Pulmonary artery endothelial cell (primary cell): ENCODE data around the gene CCM2. TPM values are rescaled to one million over a fixed set of nuclear protein-coding genes. Genes with fewer than 3 reads are reported as not detected.
"Not testable (repeated sequence)": the region's sequence is repeated elsewhere in the genome, so short reads cannot be mapped to it uniquely, and the experiment has no call there.

Source experiments
- DNase-seq: peaks from one replicate; pipeline ENCODE4 v3.0.0-alpha.2; 2011; ENCODE audit warnings: low read depth, low spot score
- total RNA-seq: library from RNA; depleted of rRNA; stranded (reverse); fragments of >200 nt; gene quantifications from 2 replicates; pipeline ENCODE4 v1.2.3, GENCODE V29; 2014

Gene CCM2
- total RNA-seq, 1 donor from 2014 or later = 74.8 TPM

GRCh38 chr7:44999245-45000092 is 532 bp upstream of the CCM2 start:
- peak; percentile 96 for DNase-seq

GRCh38 chr7:45001138-45001694 is 1.2 kb downstream of the CCM2 start:
- no peak for DNase-seq

- DNase-seq = no peak
These were observed 1.8 kb downstream of the CCM2 start for GRCh38 chr7:45001826-45002225.

GRCh38 chr7:45003789-45004188 is 3.8 kb downstream of the CCM2 start:
- no peak for DNase-seq

- no peak for DNase-seq
These were observed 7.1 kb downstream of the CCM2 start for GRCh38 chr7:45007106-45007505.

GRCh38 chr7:45007571-45008328 is 7.7 kb downstream of the CCM2 start:
- DNase-seq = no peak

DNA sequence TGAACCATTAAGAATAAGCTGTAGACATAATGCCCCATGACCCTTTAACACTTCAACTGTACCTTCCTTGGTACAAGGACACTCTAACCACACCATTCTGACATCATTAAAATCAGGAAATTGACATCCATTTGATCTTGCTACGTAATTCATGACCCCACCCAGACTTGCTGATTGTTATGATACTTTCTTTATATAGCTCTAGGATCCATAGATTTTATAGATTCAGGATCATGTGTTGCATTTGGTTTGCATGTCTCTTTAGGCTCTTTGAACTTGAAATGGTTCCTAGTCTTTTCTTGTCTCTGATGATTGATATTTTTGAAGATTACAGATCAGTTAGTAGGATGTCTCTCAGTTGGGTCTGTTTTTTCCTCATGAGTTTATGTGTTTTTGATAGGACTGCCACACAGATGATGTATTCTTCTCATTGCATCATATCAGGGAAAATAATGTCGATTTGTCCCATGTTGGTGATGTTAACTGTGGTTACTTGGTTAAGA is 13.5 kb downstream of the CCM2 start:
- no peak for DNase-seq

- DNase-seq = no peak
These were observed 15.3 kb downstream of the CCM2 start for GRCh38 chr7:45015313-45015712.

GRCh38 chr7:45017253-45017652 is 17.3 kb downstream of the CCM2 start:
- no peak for DNase-seq

DNA sequence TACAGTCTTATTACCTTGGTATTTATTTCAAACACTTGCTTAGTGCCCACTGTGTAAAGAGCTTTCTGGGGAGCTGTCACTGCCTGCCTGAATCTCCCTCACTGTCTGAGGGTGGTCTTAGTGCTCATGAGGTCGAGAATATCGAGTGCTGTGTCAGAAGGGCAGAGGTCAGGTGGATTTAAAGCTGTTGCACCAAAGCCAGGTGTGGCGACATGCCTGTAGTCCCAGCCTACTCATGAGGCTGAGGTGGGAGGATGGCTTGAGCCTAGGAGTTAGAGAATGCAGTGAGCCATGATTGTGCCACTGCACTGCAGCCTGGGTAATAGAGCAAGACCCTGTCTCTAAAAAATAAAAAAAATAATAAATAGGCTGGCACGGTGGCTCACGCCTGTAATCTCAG is 20.9 kb downstream of the CCM2 start:
- no peak for DNase-seq

GRCh38 chr7:45021604-45022296 is 21.7 kb downstream of the CCM2 start:
- DNase-seq = no peak

GRCh38 chr7:45024126-45024744 is 24.2 kb downstream of the CCM2 start:
- DNase-seq = no peak

- not testable (repeated sequence) for DNase-seq
These were observed 25.5 kb downstream of the CCM2 start for GRCh38 chr7:45025473-45025872.

GRCh38 chr7:45026013-45026412 is 26.0 kb downstream of the CCM2 start:
- DNase-seq = no peak

DNA sequence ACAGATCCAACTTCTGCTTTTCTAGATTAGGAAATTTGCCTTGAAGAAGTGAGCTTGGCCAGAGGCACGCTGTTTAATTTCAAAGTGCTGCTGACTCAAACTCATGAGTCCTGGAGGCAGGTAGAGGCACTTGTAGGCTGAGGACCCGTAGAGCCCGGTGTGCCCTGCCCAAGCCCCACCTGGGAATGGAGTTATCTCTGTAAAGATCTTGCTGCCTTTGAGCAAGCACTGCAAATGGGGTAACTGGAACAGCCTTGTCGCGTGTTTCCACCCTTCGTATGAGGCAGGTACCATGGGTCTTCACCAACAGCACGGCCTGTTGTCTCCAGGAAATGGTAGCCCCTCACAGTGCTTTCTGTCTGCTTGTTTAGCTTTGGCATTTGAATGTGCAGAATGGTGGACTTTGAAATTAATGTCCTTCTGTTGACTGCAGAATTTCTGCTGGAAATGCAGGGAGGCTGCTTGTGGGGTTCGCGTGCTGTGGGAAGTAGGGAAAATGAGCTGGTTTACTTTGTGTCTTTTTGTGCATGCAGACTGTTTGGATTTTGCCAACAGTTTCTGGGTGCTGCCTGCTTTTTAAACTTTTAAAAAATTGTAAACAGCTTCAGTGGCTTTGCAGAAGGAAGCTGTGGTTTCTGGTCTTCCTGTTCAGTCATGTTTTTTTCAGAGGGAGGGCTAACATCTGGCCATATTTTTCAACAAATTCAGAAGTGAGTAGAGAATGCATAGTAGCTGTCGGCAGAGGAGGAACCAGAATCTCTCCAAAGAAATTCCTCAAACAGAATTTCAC is 27.2 kb downstream of the CCM2 start:
- no peak for DNase-seq

GRCh38 chr7:45027774-45028114 is 27.7 kb downstream of the CCM2 start:
- no peak for DNase-seq

- no peak for DNase-seq
These were observed 28.3 kb downstream of the CCM2 start for GRCh38 chr7:45028138-45028919.

DNA sequence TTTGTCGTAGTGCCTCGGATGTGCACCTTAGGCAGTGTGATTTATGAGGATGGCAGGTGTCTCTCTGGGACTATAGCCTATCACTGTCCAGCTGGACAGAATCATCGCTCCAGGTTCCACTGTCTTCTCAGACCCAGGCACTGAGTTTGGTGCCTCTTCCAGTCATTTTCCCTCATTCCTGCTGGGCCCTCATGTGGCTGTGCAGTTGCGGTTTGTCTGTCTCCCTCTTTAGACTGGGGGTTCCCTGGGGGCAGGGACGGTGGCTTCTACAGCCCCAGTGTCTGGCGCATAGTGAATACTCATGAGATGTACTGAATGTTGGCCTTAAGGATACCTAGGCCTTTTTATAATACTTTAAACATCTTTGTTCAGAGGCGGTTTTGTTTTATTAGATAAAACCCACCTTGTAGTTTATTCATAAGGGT is 28.9 kb downstream of the CCM2 start:
- no peak for DNase-seq

GRCh38 chr7:45031829-45032228 is 31.8 kb downstream of the CCM2 start:
- no peak for DNase-seq

GRCh38 chr7:45032421-45032820 is 32.4 kb downstream of the CCM2 start:
- no peak for DNase-seq
